GM20000 (cell line): ENCODE measurements around the gene SAMD14.
A peak's percentile ranks its signal among the peaks of the same experiment; 100 is the strongest.

Source experiments
- DNase-seq: peaks from one replicate; pipeline ENCODE4 v3.0.0; 2012; ENCODE audit warnings: low spot score
- CTCF ChIP-seq: IDR thresholded peaks from 2 replicates; pipeline ENCODE4 v1.5.1; 2012; ENCODE audit warnings: mild to moderate bottlenecking, control low read depth; ENCODE audit errors: extremely low read depth, missing control alignments

Gene SAMD14

GRCh38 chr17:50173335-50173941 is 43.5 kb upstream of the SAMD14 start:
- no peak for TF ChIP-seq CTCF
- no peak for DNase-seq

DNA sequence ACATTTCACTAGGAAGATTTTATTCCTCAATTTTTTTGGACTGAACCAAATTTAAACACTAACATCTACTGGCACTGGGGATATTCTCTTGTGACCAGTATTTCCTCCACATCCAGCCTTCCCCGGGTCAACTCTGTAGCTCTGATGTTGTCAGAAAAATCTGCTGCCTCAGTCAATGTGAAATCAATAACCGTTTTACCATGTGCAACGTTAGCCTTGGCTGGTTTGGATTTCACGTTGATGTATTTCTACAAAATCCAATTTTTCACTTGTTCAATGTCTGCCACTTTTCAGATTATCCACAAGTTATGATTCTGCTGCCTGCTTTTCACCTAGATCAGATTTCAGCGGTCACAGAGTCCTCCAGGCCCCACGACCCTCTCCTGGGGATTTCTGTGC is 43.0 kb upstream of the SAMD14 start:
- TF ChIP-seq CTCF: no peak
- DNase-seq: no peak

DNA sequence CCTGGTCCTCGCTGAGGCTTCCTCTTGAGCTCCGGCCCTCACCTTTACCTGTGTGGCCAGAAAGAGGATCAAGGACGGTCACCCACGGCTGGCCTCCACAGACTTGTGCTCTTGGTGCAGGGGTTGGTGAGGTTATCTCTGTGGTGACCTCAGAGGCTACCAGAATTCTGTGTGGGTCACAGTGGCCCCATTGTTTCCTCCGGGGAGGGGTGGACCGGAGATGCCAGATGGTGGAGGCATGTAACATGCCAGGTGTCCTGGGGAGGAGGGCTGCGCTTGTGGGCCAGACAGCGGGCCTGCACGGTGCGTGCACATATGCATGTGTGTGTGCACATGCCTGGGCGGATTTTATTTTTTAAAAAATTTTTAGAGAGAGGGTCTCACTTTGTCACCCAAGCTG is 42.2 kb upstream of the SAMD14 start:
- no peak for DNase-seq
- TF ChIP-seq CTCF: no peak

GRCh38 chr17:50171371-50172071 is 41.6 kb upstream of the SAMD14 start:
- DNase-seq: no peak
- TF ChIP-seq CTCF: no peak

GRCh38 chr17:50170662-50171370 is 40.9 kb upstream of the SAMD14 start:
- DNase-seq: peak; percentile 67
- no peak for TF ChIP-seq CTCF

GRCh38 chr17:50169881-50170459 is 40.0 kb upstream of the SAMD14 start:
- DNase-seq: no peak

More at GRCh38 chr17:50169881-50170459, 40.0 kb upstream of the SAMD14 start:
- TF ChIP-seq CTCF: no peak
